Activated naive CD4-positive, alpha-beta T cell treated with anti-CD3 and anti-CD28 coated beads for 36 hours (primary cell): ENCODE data around the gene NLGN1. TPM values are rescaled to one million over a fixed set of nuclear protein-coding genes. Genes with fewer than 3 reads are reported as not detected.

Source experiments
- CTCF ChIA-PET: fragments of 350-600 bp; sonication (Branson Sonifier 250); formaldehyde crosslinking; loops from one replicate; lab custom pipeline; 2021; ENCODE audit warnings: antibody characterized with exemption; lab: Charles Lee
- DNase-seq: peaks from one replicate; pipeline ENCODE4 v3.0.0-alpha.2; 2020
- H3K27ac Mint-ChIP-seq: one replicate; pipeline ENCODE4 v1.8.0; 2021; ENCODE audit warnings: mild to moderate bottlenecking, mixed read lengths
- H3K27me3 Mint-ChIP-seq: one replicate; pipeline ENCODE4 v1.8.0; 2021; ENCODE audit warnings: low read depth, mixed read lengths
- H3K36me3 Mint-ChIP-seq: one replicate; pipeline ENCODE4 v1.8.0; 2021; ENCODE audit warnings: low read depth, mixed read lengths
- H3K4me1 Mint-ChIP-seq: one replicate; pipeline ENCODE4 v1.8.0; 2021; ENCODE audit warnings: low read depth, mixed read lengths
- H3K4me3 Mint-ChIP-seq: one replicate; pipeline ENCODE4 v1.8.0; 2021; ENCODE audit warnings: mild to moderate bottlenecking, moderate library complexity, mixed read lengths
- H3K9me3 Mint-ChIP-seq: one replicate; pipeline ENCODE4 v1.8.0; 2021; ENCODE audit warnings: mixed read lengths
- intact Hi-C: fragments of 100-400 bp; cut with micrococcal nuclease; formaldehyde crosslinking; loops from one replicate; pipeline ENCODE4 v1.15.1; 2023
- total RNA-seq, 2 experiments: library from RNA; stranded (reverse); gene quantifications; one replicate each; pipeline ENCODE4 v1.2.3, GENCODE V29; 2021

NLGN1 gene
- total RNA-seq, 2 experiments from 2014 or later: not detected

- no peak overlapping the region for H3K27ac Mint-ChIP-seq
- CTCF ChIA-PET: no interaction called here
- intact Hi-C loops: no loop called here
- no peaks in the 10 kb centered on the region for H3K27me3 Mint-ChIP-seq
- no peaks in the 10 kb centered on the region for H3K4me1 Mint-ChIP-seq
- DNase-seq: no peak
- no peaks in the 10 kb centered on the region for H3K9me3 Mint-ChIP-seq
- H3K36me3 Mint-ChIP-seq: no peaks in the 10 kb centered on the region
- no peak overlapping the region for H3K4me3 Mint-ChIP-seq
Observed at GRCh38 chr3:173970281-173970680, 572.7 kb downstream of the NLGN1 start.

- Mint-ChIP-seq H3K27ac (no peak overlapping the region), H3K4me1 (no peaks in the 10 kb centered on the region), H3K9me3 (no peaks in the 10 kb centered on the region), H3K27me3 (no peaks in the 10 kb centered on the region), H3K4me3 (no peak overlapping the region), H3K36me3 (no peaks in the 10 kb centered on the region)
- CTCF ChIA-PET: no interaction called here
- no peak for DNase-seq
- intact Hi-C loops: no loop called here
Observed at GRCh38 chr3:173976281-173976680, 578.7 kb downstream of the NLGN1 start.

GRCh38 chr3:173977747-173978146, 580.2 kb downstream of the NLGN1 start:
- no peak overlapping the region for H3K4me3 Mint-ChIP-seq
- H3K4me1 Mint-ChIP-seq: no peaks in the 10 kb centered on the region
- H3K9me3 Mint-ChIP-seq: no peaks in the 10 kb centered on the region
- DNase-seq: no peak
- H3K27me3 Mint-ChIP-seq: no peaks in the 10 kb centered on the region
- H3K36me3 Mint-ChIP-seq: no peaks in the 10 kb centered on the region
- no peak overlapping the region for H3K27ac Mint-ChIP-seq
- intact Hi-C loops: no loop called here
- CTCF ChIA-PET: no interaction called here

- Mint-ChIP-seq H3K9me3 (peaks cover 3% of the 10 kb centered on the region), H3K27ac (no peak overlapping the region), H3K27me3 (no peaks in the 10 kb centered on the region), H3K4me3 (no peak overlapping the region), H3K4me1 (no peaks in the 10 kb centered on the region), H3K36me3 (no peaks in the 10 kb centered on the region)
- CTCF ChIA-PET: no interaction called here
- intact Hi-C loops: no loop called here
- DNase-seq: no peak
Observed at GRCh38 chr3:173983343-173983742, 585.8 kb downstream of the NLGN1 start.

GRCh38 chr3:173986861-173987410, 589.4 kb downstream of the NLGN1 start:
- no peak for DNase-seq
- Mint-ChIP-seq H3K9me3 (peaks cover 3% of the 10 kb centered on the region), H3K27ac (no peak overlapping the region), H3K4me3 (no peak overlapping the region), H3K27me3 (no peaks in the 10 kb centered on the region), H3K36me3 (no peaks in the 10 kb centered on the region), H3K4me1 (no peaks in the 10 kb centered on the region)
- intact Hi-C loops: no loop called here
- CTCF ChIA-PET: no interaction called here

- Mint-ChIP-seq H3K36me3 (no peaks in the 10 kb centered on the region), H3K9me3 (peaks cover 3% of the 10 kb centered on the region), H3K4me1 (no peaks in the 10 kb centered on the region), H3K27me3 (no peaks in the 10 kb centered on the region), H3K4me3 (no peak overlapping the region), H3K27ac (no peak overlapping the region)
- DNase-seq: no peak
- CTCF ChIA-PET: no interaction called here
- intact Hi-C loops: no loop called here
Observed at GRCh38 chr3:173988909-173989308, 591.4 kb downstream of the NLGN1 start.

GRCh38 chr3:173992416-173992815, 594.9 kb downstream of the NLGN1 start:
- no peaks in the 10 kb centered on the region for H3K36me3 Mint-ChIP-seq
- H3K27ac Mint-ChIP-seq: no peak overlapping the region
- DNase-seq: no peak
- H3K9me3 Mint-ChIP-seq: peaks cover 2% of the 10 kb centered on the region
- no peaks in the 10 kb centered on the region for H3K4me1 Mint-ChIP-seq
- no peaks in the 10 kb centered on the region for H3K27me3 Mint-ChIP-seq
- CTCF ChIA-PET: no interaction called here
- intact Hi-C loops: no loop called here
- no peak overlapping the region for H3K4me3 Mint-ChIP-seq

- Mint-ChIP-seq H3K27me3 (no peaks in the 10 kb centered on the region), H3K4me1 (no peaks in the 10 kb centered on the region), H3K36me3 (no peaks in the 10 kb centered on the region), H3K9me3 (peaks cover 2% of the 10 kb centered on the region), H3K27ac (no peak overlapping the region), H3K4me3 (no peak overlapping the region)
- intact Hi-C loops: no loop called here
- CTCF ChIA-PET: no interaction called here
- DNase-seq: no peak
Observed at GRCh38 chr3:173993299-173993698, 595.8 kb downstream of the NLGN1 start.

- no peak for DNase-seq
- H3K27me3 Mint-ChIP-seq: no peaks in the 10 kb centered on the region
- CTCF ChIA-PET: no interaction called here
- H3K27ac Mint-ChIP-seq: no peak overlapping the region
- no peaks in the 10 kb centered on the region for H3K4me1 Mint-ChIP-seq
- H3K9me3 Mint-ChIP-seq: no peaks in the 10 kb centered on the region
- H3K36me3 Mint-ChIP-seq: no peaks in the 10 kb centered on the region
- intact Hi-C loops: no loop called here
- no peak overlapping the region for H3K4me3 Mint-ChIP-seq
Observed at GRCh38 chr3:174000675-174001074, 603.1 kb downstream of the NLGN1 start.

- Mint-ChIP-seq H3K36me3 (no peaks in the 10 kb centered on the region), H3K4me3 (no peak overlapping the region), H3K27ac (no peak overlapping the region), H3K27me3 (no peaks in the 10 kb centered on the region), H3K4me1 (no peaks in the 10 kb centered on the region), H3K9me3 (no peaks in the 10 kb centered on the region)
- no peak for DNase-seq
- intact Hi-C loops: no loop called here
- CTCF ChIA-PET: no interaction called here
Observed at GRCh38 chr3:174002543-174002942, 605.0 kb downstream of the NLGN1 start.

- Mint-ChIP-seq H3K27ac (no peak overlapping the region), H3K4me1 (no peaks in the 10 kb centered on the region), H3K9me3 (no peaks in the 10 kb centered on the region), H3K36me3 (no peaks in the 10 kb centered on the region), H3K27me3 (no peaks in the 10 kb centered on the region), H3K4me3 (no peak overlapping the region)
- intact Hi-C loops: no loop called here
- CTCF ChIA-PET: no interaction called here
- DNase-seq: no peak
Observed at GRCh38 chr3:174010907-174011306, 613.4 kb downstream of the NLGN1 start.

- H3K9me3 Mint-ChIP-seq: peaks cover 2% of the 10 kb centered on the region
- CTCF ChIA-PET: no interaction called here
- H3K27ac Mint-ChIP-seq: no peak overlapping the region
- intact Hi-C loops: no loop called here
- H3K4me3 Mint-ChIP-seq: no peak overlapping the region
- no peak for DNase-seq
- no peaks in the 10 kb centered on the region for H3K27me3 Mint-ChIP-seq
- H3K4me1 Mint-ChIP-seq: no peaks in the 10 kb centered on the region
- H3K36me3 Mint-ChIP-seq: no peaks in the 10 kb centered on the region
Observed at GRCh38 chr3:174016186-174016585, 618.6 kb downstream of the NLGN1 start.

GRCh38 chr3:174020156-174020555, 622.6 kb downstream of the NLGN1 start:
- CTCF ChIA-PET: no interaction called here
- H3K36me3 Mint-ChIP-seq: no peaks in the 10 kb centered on the region

GRCh38 chr3:174023421-174023820, 625.9 kb downstream of the NLGN1 start:
- Mint-ChIP-seq H3K4me1 (no peaks in the 10 kb centered on the region), H3K9me3 (peaks cover 7% of the 10 kb centered on the region), H3K27ac (no peak overlapping the region), H3K4me3 (no peak overlapping the region), H3K27me3 (no peaks in the 10 kb centered on the region), H3K36me3 (no peaks in the 10 kb centered on the region)
- CTCF ChIA-PET: no interaction called here
- no peak for DNase-seq
- intact Hi-C loops: no loop called here

More at GRCh38 chr3:174020156-174020555, 622.6 kb downstream of the NLGN1 start:
- H3K27ac Mint-ChIP-seq: no peak overlapping the region
- intact Hi-C loops: no loop called here
- peaks cover 2% of the 10 kb centered on the region for H3K9me3 Mint-ChIP-seq
- no peaks in the 10 kb centered on the region for H3K27me3 Mint-ChIP-seq
- no peak overlapping the region for H3K4me3 Mint-ChIP-seq
- no peaks in the 10 kb centered on the region for H3K4me1 Mint-ChIP-seq
- DNase-seq: no peak
